ENCODE measurements around the gene MYO5C.

DNA sequence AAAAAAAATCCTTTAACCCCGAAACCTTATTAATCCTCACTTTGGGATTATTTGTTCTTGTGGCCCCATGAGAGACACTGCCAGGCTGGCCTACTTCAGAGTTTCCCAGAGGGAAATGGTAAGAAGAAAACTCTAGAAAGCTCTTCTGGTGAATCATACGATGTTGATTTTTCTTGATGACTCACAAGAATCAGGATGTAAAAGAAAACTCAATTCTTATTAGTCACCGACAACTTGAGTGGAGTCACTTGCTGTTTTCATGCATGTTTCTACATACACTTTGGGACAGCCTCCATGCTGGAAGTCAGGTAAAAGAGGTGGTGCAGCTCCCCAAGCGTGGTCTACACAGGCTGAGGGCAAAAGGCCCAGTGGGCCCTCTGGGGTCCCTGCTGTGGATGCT is 42.8 kb downstream of the MYO5C start:
- TF ChIP-seq POLR2A (IDR thresholded peaks at IDR 0.05) (no peak), CTCF (IDR thresholded peaks at IDR 0.05) (no peak)

All from uterus (tissue), 2 donors.